ENCODE measurements around the gene GRIFIN. TPM values are rescaled to one million over a fixed set of nuclear protein-coding genes. Genes with fewer than 3 reads are reported as not detected.
"Not testable (repeated sequence)": the region's sequence is repeated elsewhere in the genome, so short reads cannot be mapped to it uniquely, and the experiment has no call there.

Gene GRIFIN
- total RNA-seq, 3 donors from 2014 or later: not detected

GRCh38 chr7:2473496-2474180 is 2.6 kb downstream of the GRIFIN start:
- TF ChIP-seq, protein P1, sequence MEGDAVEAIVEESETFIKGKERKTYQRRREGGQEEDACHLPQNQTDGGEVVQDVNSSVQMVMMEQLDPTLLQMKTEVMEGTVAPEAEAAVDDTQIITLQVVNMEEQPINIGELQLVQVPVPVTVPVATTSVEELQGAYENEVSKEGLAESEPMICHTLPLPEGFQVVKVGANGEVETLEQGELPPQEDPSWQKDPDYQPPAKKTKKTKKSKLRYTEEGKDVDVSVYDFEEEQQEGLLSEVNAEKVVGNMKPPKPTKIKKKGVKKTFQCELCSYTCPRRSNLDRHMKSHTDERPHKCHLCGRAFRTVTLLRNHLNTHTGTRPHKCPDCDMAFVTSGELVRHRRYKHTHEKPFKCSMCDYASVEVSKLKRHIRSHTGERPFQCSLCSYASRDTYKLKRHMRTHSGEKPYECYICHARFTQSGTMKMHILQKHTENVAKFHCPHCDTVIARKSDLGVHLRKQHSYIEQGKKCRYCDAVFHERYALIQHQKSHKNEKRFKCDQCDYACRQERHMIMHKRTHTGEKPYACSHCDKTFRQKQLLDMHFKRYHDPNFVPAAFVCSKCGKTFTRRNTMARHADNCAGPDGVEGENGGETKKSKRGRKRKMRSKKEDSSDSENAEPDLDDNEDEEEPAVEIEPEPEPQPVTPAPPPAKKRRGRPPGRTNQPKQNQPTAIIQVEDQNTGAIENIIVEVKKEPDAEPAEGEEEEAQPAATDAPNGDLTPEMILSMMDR (IDR thresholded peaks at IDR 0.05): no peak
- H3K4me3 ChIP-seq: no peak overlapping the region
- intact Hi-C loops (cut with DNase I, micrococcal nuclease): loop anchor here in 1 of 2 donors (10.0 kb wide), 1 partner anchor 211 kb away; the partner anchor contains the start of gene AMZ1
- H3K36me3 ChIP-seq (ENCODE audit: low read depth): no peaks in the 10 kb centered on the region
- H3K4me1 ChIP-seq (ENCODE audit: low read depth): peaks cover 12% of the 10 kb centered on the region
- ATAC-seq (no peak), DNase-seq (no peak)
- H3K9me3 ChIP-seq: no peaks in the 10 kb centered on the region

DNA sequence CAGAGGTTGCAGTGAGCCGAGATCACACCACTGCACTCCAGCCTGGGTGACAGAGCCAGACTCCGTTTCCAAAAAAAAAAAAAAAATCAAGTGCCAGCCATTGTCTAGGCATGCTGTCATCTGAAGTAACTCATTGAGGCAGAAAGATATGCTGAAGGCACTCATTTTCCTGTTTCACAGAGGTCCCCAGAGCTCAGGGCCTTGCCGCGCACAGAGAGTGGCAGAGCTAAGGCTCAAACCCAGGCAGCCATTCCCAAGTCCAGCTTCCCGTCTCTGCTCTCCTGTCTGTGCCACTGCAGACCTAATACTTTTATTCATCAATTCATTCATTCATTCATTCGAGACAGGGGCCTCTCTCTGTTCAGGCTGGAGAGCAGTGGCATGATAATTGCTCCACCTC is 3.5 kb downstream of the GRIFIN start:
- H3K4me3 ChIP-seq: no peak overlapping the region
- intact Hi-C loops (cut with DNase I, micrococcal nuclease): loop anchor here in 1 of 2 donors (10.0 kb wide), 1 partner anchor 212 kb away; the partner anchor contains the start of gene AMZ1
- H3K9me3 ChIP-seq: no peaks in the 10 kb centered on the region
- peaks cover 3% of the 10 kb centered on the region for H3K4me1 ChIP-seq (ENCODE audit: low read depth)
- DNase-seq (no peak), ATAC-seq (no peak)
- TF ChIP-seq, protein P1 (IDR thresholded peaks at IDR 0.05): no peak
- H3K36me3 ChIP-seq (ENCODE audit: low read depth): no peaks in the 10 kb centered on the region

- DNase-seq: no peak
- TF ChIP-seq, protein P1 (IDR thresholded peaks at IDR 0.05): no peak
- H3K4me3 ChIP-seq: no peak overlapping the region
- intact Hi-C loops (cut with DNase I, micrococcal nuclease): loop anchor here in 1 of 2 donors (10.0 kb wide), 1 partner anchor 213 kb away; the partner anchor contains the start of gene AMZ1
- no peaks in the 10 kb centered on the region for H3K36me3 ChIP-seq (ENCODE audit: low read depth)
- no peaks in the 10 kb centered on the region for H3K4me1 ChIP-seq (ENCODE audit: low read depth)
- no peak for ATAC-seq
- H3K9me3 ChIP-seq: no peaks in the 10 kb centered on the region
These were observed 4.8 kb downstream of the GRIFIN start for GRCh38 chr7:2471396-2471795.

DNA sequence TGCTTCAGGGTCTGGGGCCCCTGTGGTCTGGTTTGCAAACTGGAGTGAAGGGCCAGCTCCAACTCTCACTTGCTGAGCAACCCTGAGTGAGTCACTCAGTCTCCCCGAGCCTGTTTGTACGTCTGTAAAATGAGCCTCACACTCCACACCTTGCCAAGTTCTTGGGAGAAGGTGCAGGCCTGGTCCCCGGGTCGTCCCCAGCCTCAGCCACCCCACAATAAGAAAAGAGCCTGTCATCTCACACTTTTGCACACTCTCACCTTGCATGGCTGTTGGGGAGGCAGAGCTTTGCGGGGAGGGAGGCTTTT is 5.2 kb downstream of the GRIFIN start:
- Histone ChIP-seq H3K4me1 (ENCODE audit: low read depth) (no peaks in the 10 kb centered on the region), H3K9me3 (no peaks in the 10 kb centered on the region), H3K36me3 (ENCODE audit: low read depth) (no peaks in the 10 kb centered on the region), H3K4me3 (no peak overlapping the region)
- ATAC-seq (no peak), DNase-seq (no peak)
- TF ChIP-seq, protein P1 (IDR thresholded peaks at IDR 0.05): no peak
- intact Hi-C loops (cut with DNase I, micrococcal nuclease): loop anchor here in 1 of 2 donors (10.0 kb wide), 1 partner anchor 214 kb away; the partner anchor contains the start of gene AMZ1

DNA sequence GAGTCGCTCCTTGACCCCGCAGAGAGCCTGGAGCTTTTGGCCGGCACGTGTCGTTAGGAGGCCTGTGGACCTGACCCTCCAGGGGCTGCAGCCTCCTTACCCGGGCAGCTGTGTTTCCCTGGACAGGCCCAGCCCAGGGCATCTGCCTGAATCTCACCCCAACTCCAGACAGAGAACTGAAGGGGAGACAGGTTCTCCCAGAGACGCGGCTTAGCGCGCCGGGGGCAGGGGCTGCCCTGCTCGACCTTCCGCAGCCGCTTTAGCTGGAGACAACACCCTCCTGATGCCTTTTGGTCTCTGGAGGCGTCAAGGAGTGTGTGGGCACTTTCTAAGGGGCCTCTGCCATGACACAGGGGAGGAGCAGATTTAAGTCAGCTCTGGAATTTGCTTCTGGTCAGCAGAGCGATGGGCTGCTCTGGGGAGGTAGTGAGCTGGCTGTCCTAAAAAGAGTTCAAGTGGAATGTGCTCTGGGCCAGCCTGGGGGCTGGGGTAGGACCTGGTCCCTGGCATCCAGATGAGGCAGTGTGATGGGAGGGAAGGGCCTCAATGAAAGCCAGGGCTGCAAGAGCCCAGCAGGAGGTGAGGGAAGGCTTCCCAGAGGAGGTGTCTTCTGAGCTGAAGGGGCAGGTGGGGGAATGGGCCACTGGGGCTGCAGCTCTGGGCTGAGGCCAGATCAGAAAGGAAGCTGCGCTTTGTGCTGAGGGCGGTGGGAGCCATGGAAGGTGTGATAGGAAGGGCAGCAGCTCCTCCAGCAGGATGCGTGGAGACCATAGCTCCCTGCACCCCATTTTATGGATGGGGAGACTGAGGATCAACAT is 5.8 kb downstream of the GRIFIN start:
- DNase-seq: no peak
- Histone ChIP-seq H3K4me1 (ENCODE audit: low read depth) (no peaks in the 10 kb centered on the region), H3K9me3 (no peaks in the 10 kb centered on the region), H3K36me3 (ENCODE audit: low read depth) (no peaks in the 10 kb centered on the region), H3K4me3 (no peak overlapping the region)
- TF ChIP-seq, protein P1 (IDR thresholded peaks at IDR 0.05): no peak
- intact Hi-C loops (cut with DNase I, micrococcal nuclease): loop anchor here in 1 of 2 donors (10.0 kb wide), 1 partner anchor 214 kb away; the partner anchor contains the start of gene AMZ1
- ATAC-seq: no peak

- DNase-seq; ATAC-seq; H3K4me1 ChIP-seq (ENCODE audit: low read depth); H3K36me3 ChIP-seq (ENCODE audit: low read depth); H3K4me3 ChIP-seq; H3K9me3 ChIP-seq: not testable (repeated sequence)
- intact Hi-C loops (cut with DNase I, micrococcal nuclease): loop anchor here in 1 of 2 donors (10.0 kb wide), 1 partner anchor 215 kb away; the partner anchor contains the start of gene AMZ1
These were observed 6.6 kb downstream of the GRIFIN start for GRCh38 chr7:2469460-2470203.

Measured in mucosa of descending colon (tissue), 3 donors.